ENCODE measurements around the gene GLRA3. TPM values are rescaled to one million over a fixed set of nuclear protein-coding genes. Genes with fewer than 3 reads are reported as not detected.

Gene GLRA3
- total and polyA plus RNA-seq, 8 donors = 0.04 to 0.49 (median 0.12) TPM

DNA sequence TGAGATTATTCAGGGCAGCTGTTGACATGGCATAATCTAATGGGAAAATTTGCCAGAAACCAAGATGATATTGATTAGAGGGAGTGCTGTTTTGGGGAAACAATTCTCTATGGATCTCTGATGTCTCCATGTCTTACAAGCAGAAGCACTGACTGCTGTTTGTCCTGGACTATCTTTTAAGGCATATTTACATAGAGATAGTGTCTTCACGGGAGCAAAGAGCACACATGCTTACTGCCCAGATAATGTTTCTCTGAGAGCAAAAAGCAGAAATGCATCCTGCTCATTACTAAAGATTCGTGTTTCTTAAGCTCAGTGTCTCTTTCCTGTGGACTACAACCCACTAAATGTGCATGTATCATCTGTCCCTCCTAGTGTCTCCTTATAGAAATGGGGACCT is 41.3 kb upstream of the GLRA3 start:
- Histone ChIP-seq H3K4me3 (no peak overlapping the region), H3K4me1 (no peaks in the 10 kb centered on the region), H3K36me3 (no peaks in the 10 kb centered on the region), H3K27me3 (no peaks in the 10 kb centered on the region), H3K9me3 (no peaks in the 10 kb centered on the region), H3K27ac (no peak overlapping the region)
- intact Hi-C loops (cut with DNase I) = no loop called here
- ATAC-seq (no peak), DNase-seq (no peak), FAIRE-seq (no peak)
- 12 to 16% methylated on average over 2 of the region's 2 CpGs for WGBS, 2 donors
- TF ChIP-seq, protein P1, sequence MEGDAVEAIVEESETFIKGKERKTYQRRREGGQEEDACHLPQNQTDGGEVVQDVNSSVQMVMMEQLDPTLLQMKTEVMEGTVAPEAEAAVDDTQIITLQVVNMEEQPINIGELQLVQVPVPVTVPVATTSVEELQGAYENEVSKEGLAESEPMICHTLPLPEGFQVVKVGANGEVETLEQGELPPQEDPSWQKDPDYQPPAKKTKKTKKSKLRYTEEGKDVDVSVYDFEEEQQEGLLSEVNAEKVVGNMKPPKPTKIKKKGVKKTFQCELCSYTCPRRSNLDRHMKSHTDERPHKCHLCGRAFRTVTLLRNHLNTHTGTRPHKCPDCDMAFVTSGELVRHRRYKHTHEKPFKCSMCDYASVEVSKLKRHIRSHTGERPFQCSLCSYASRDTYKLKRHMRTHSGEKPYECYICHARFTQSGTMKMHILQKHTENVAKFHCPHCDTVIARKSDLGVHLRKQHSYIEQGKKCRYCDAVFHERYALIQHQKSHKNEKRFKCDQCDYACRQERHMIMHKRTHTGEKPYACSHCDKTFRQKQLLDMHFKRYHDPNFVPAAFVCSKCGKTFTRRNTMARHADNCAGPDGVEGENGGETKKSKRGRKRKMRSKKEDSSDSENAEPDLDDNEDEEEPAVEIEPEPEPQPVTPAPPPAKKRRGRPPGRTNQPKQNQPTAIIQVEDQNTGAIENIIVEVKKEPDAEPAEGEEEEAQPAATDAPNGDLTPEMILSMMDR (IDR thresholded peaks at IDR 0.05) = no peak

DNA sequence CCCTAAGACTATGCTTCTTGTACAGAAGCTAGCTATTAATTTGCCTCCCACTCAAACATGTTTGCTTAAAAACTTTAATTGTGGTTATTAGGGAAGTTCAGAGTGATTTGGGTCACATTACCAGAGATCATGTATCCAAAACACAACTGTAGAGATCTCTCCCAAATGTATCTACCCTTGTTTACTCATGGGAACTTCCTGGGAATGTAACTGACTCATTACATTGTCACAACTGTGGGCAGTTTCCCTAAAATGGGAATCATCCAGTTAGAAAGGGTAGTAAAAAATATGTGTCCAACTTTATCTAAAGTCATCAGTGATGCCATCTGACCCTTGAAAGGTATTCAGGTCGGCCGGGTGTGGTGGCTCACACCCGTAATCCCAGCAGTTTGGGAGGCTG is 40.3 kb upstream of the GLRA3 start:
- ATAC-seq (no peak), FAIRE-seq (no peak), DNase-seq (no peak)
- Histone ChIP-seq H3K9me3 (no peaks in the 10 kb centered on the region), H3K4me3 (no peak overlapping the region), H3K27me3 (no peaks in the 10 kb centered on the region), H3K27ac (no peak overlapping the region), H3K4me1 (no peaks in the 10 kb centered on the region), H3K36me3 (no peaks in the 10 kb centered on the region)
- intact Hi-C loops (cut with DNase I) = no loop called here
- 37 to 74% methylated on average over 3 of the region's 3 CpGs for WGBS, 2 donors
- TF ChIP-seq, protein P1 (IDR thresholded peaks at IDR 0.05) = no peak

DNA sequence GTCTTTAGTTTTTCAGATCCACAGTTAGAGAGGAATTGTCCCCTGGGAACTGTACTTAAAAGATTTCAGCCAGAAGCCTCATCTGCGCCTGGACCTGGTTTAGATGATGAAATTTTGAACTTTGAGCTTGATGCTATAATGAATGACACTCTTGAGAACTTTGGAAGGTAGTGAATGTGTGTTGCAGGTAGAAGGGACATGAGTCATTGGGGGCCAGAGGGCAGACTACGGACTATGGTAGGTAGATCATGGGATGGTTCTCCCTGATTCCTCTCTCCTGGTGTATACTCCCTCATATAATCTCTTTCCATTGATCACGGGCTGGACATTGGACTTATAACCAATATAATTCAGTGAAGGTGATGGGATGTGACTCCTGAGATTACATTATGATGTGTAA is 38.9 kb upstream of the GLRA3 start:
- ATAC-seq (no peak), DNase-seq (no peak), FAIRE-seq (no peak)
- Histone ChIP-seq H3K27ac (no peak overlapping the region), H3K27me3 (no peaks in the 10 kb centered on the region), H3K9me3 (no peaks in the 10 kb centered on the region), H3K36me3 (no peaks in the 10 kb centered on the region), H3K4me3 (no peak overlapping the region), H3K4me1 (no peaks in the 10 kb centered on the region)
- intact Hi-C loops (cut with DNase I) = no loop called here
- TF ChIP-seq, protein P1 (IDR thresholded peaks at IDR 0.05) = no peak
- 60 to 68% methylated on average over 3 of the region's 3 CpGs for WGBS, 2 donors

DNA sequence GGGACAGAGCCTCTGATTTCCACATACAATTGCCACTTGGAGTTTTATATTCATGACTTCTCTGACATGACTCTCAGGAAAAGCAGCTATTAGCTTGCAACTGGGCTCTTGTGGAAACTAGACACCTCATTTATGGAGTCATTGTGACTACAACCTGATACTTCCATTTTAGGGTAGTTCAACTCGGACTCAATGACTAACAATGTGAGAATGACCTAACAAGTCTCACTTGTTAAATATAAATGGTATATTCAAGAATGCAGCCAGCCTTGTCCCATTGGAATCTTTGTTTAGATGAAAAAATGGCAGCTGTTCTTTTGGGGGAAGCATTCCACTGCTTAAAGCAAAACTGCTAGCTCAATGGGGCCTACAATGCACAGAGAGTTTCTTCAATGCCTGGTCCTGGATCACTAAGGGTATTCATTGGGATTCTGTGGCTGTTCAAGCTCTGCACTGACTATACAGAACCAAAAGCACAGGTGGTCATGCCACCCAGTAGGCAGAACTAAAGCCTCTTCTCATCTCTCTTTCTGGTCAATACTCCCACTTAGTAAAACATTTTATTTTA is 36.5 kb upstream of the GLRA3 start:
- no peak overlapping the region for H3K27ac ChIP-seq
- FAIRE-seq (no peak), DNase-seq (no peak), ATAC-seq (no peak)
- intact Hi-C loops (cut with DNase I) = no loop called here
- no peaks in the 10 kb centered on the region for H3K27me3 ChIP-seq
- no peaks in the 10 kb centered on the region for H3K4me1 ChIP-seq
- WGBS, 2 donors = 25 to 32% methylated on average over 1 of the region's 1 CpG
- TF ChIP-seq, protein P1 (IDR thresholded peaks at IDR 0.05) = no peak
- no peaks in the 10 kb centered on the region for H3K36me3 ChIP-seq
- no peaks in the 10 kb centered on the region for H3K9me3 ChIP-seq
- no peak overlapping the region for H3K4me3 ChIP-seq

DNA sequence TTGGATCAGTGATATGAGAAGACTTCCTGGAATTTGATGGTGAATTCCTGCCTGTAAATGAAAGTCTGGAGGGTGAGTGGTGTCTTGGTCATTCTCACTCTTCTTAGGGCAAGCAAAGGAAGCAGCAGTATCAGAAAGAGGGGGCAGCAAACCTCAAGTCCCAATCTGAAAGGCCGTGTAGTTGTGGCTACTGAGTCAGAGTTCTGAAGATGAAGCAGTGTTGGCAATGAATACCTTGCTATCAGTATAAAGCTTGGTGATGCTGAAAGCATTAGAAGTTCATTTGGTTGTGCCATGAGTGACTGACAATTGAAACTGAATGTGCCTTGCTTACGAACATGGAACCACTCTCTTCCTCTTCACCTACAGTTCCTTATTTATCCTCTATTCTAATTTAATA is 35.0 kb upstream of the GLRA3 start:
- intact Hi-C loops (cut with DNase I) = no loop called here
- H3K36me3 ChIP-seq = no peaks in the 10 kb centered on the region
- FAIRE-seq (no peak), ATAC-seq (no peak), DNase-seq (no peak)
- 54 to 55% methylated on average over 2 of the region's 2 CpGs for WGBS, 2 donors
- H3K27ac ChIP-seq = no peak overlapping the region
- H3K9me3 ChIP-seq = no peaks in the 10 kb centered on the region
- no peaks in the 10 kb centered on the region for H3K4me1 ChIP-seq
- TF ChIP-seq, protein P1 (IDR thresholded peaks at IDR 0.05) = no peak
- H3K27me3 ChIP-seq = no peaks in the 10 kb centered on the region
- H3K4me3 ChIP-seq = no peak overlapping the region
